NCI-H2107 (cell line): Measurements from ENCODE around the gene FOLR1.

Experiments used
- DNase-seq: peaks from one replicate; lab custom pipeline; 2025; lab: John Stamatoyannopoulos, UW

FOLR1 gene

GRCh38 chr11:72235351-72236057, 43.6 kb downstream of the FOLR1 start:
- no peak for DNase-seq

DNA sequence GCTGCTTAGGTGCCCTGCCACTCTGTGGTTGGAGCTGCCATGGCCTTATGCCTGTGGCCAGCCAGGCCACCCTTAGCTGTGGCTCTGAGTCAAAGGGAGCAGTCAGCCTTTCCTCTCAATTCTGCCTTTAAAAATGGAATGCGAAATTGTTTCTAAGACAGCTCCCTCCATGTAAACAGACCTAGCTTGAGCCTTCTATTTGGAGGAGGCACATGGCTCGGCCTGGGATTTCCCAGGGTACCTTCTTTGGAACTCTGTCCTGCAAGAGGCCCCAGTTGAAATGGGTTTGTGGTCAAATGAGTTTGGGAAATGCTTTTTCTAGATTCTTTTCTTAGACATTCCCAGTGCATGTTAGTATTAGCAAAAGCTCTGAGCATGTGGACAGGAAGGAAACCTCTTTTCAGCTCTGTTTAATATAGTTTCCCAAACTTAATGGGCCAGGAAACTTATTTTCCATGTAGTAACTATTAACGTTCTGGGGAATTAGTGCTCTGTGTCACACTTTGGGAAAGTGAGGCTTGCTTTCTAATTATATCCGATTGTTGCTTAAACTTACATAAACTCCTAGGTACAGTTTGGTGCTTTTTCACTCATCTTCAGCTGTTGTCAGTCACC, 44.2 kb downstream of the FOLR1 start:
- DNase-seq: no peak

GRCh38 chr11:72236774-72237111, 44.8 kb downstream of the FOLR1 start:
- DNase-seq: no peak

DNA sequence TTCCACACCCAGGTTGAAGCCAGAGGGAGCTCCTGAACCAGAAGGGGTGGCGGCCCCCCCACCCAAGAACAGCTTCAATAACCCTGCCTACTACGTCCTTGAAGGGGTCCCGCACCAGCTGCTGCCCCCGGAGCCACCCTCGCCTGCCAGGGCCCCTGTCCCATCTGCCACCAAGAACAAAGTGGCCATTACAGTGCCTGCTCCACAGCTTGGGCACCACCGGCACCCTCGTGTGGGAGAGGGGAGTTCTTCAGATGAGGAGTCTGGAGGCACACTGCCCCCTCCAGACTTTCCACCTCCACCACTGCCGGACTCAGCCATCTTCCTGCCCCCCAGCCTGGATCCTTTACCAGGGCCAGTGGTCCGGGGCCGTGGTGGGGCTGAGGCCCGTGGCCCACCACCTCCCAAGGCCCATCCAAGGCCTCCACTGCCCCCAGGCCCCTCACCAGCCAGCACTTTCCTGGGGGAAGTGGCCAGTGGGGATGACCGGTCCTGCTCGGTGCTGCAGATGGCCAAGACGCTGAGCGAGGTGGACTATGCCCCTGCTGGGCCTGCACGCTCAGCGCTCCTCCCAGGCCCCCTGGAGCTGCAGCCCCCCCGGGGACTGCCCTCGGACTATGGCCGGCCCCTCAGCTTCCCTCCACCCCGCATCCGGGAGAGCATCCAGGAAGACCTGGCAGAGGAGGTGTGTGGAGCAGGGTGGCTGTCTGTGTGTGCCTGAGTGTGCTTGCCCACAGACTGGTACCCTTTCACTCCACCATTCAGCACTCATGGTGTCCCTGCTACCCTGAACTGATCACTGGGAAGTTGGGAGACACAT, 45.4 kb downstream of the FOLR1 start:
- DNase-seq: no peak

DNA sequence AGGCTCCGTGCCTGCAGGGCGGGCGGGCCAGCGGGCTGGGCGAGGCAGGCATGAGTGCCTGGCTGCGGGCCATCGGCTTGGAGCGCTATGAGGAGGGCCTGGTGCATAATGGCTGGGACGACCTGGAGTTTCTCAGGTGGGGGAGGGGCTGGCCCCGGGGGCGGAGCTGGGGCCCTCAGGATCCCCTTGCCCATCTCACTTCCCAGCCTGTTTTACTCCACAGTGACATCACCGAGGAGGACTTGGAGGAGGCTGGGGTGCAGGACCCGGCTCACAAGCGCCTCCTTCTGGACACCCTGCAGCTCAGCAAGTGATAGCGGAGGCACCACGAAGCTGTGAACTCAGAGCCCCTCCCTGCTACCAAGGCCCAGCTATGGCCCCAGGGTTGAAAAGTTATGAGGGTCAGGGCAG, 46.1 kb downstream of the FOLR1 start:
- peak; percentile 24 for DNase-seq

GRCh38 chr11:72238492-72239312, 46.8 kb downstream of the FOLR1 start:
- DNase-seq: no peak

- no peak for DNase-seq
These were observed 47.4 kb downstream of the FOLR1 start for GRCh38 chr11:72239313-72239848.

- no peak for DNase-seq
These were observed 48.0 kb downstream of the FOLR1 start for GRCh38 chr11:72239849-72240460.

DNA sequence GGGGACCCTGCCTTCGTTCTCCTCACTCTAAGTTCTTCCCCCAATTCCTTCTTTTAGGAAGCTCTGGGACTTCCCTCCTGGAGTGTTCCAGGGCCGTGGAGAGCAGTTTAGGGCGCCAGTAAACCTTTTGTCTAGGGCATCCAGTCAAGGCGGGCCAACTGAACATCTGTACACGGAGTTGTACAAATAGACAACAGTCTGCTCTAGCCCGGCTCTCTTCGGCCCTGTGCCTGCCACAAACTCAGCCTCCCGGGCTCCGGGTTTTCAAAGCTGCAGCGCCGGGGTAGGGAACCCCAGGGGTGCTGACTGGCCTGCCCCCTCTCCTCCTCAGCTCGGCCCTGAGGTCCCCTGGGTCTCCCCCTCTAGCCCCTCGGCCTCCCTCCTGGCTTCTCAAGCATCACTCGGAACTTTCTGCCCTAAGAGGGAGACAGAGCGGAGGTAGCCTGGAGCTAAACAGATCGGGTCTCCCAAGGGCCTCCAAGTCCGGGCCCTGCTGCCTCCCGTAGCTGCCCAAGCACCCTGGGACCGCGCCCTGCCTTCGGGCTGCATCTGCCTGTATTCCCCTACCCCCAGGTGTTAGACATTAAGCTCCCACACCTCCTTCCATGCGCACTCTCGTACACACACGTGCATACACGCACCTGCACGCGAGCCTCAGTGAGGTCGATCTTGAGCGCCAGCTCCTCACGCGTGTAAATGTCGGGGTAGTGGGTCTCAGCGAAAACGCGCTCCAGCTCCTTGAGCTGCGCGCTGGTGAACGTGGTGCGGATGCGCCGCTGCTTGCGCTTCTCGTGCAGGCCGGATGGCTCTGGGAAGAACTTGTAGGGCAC, 48.7 kb downstream of the FOLR1 start:
- DNase-seq: no peak

- no peak for DNase-seq
These were observed 49.4 kb downstream of the FOLR1 start for GRCh38 chr11:72241291-72241781.

- no peak for DNase-seq
These were observed 50.2 kb downstream of the FOLR1 start for GRCh38 chr11:72242141-72242540.

DNA sequence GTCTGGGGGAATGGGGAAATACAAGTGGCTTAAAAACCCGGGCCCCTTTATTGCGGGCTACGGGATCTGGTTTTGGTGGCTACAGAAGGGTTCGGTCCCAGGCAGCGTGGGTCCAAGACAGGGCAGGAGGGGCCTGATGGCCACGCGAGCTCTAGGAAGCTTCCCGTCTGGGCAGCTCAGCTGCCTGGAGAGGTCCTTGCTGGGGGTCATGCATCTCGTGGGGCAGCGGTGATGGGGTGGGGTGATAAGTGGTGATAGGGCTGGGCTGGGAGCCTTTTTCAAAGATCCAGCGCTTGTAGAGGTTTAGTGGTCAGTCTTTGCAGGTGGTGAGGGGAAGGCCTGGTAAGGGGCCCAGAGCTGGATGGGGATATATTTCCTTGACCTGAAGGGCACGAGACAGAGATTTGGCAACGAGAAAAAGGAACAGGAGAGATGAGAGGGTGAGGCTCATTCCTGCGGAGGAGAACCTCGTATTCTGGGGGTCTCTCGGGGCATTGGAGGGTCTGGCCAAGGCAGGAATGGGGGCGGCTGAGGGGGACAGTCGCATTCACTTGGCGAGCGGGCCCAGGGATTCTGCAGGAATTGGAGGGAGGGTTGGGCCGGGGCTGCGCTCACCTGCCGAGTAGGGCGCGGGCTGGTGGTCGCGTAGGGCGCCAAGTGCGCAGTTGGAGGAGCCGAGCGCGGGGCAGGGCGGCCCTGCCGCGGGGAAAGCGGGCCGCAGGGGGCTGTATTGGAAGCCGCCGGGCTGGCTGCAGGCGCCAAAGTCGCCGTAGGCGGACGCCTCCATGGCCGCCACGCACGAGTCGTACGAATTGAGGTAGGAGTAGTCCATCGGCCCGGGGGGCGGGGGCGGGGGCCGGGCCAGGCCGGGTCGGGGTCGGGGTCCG, 51.5 kb downstream of the FOLR1 start:
- no peak for DNase-seq

GRCh38 chr11:72244060-72244360, 52.1 kb downstream of the FOLR1 start, which contains the start of gene PHOX2A:
TSS of gene PHOX2A (minus strand) at chr11:72244176. CDS start at chr11:72244004, 172 bp downstream.
- DNase-seq: no peak

- DNase-seq: no peak
These were observed 52.7 kb downstream of the FOLR1 start for GRCh38 chr11:72244361-72245262.

DNA sequence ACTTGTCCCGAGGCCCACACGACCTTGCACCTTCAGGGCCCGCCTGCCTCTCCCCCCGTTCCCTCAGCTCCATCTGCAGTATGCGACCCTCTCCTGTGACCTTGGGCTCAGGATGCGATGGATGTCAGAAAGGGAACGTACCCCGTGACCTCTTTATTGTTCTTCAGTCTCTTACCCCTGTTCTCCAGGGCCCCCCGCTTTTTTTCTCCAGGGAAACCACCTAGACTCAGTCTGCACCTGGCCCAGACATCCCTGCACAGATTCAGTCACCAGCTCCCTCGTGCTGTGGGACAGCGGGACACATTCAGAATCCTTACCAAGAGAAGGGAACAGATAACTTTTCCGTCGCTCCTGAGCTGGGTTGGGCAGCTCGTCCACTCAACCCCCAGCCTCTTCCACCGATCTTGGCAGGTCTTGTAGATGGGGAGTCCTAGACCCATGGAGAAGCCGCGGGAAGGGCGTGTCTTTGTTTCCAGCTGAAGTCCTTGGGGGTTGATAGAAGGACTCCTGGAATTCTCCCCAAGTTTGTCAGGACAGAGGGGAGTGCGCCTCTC, 53.4 kb downstream of the FOLR1 start:
- no peak for DNase-seq
